Measurements from ENCODE around the gene AHRR. TPM values are rescaled to one million over a fixed set of nuclear protein-coding genes. Genes with fewer than 3 reads are reported as not detected.

AHRR gene
- total RNA-seq, 1 experiment from 2014 or later: 2.2 TPM

DNA sequence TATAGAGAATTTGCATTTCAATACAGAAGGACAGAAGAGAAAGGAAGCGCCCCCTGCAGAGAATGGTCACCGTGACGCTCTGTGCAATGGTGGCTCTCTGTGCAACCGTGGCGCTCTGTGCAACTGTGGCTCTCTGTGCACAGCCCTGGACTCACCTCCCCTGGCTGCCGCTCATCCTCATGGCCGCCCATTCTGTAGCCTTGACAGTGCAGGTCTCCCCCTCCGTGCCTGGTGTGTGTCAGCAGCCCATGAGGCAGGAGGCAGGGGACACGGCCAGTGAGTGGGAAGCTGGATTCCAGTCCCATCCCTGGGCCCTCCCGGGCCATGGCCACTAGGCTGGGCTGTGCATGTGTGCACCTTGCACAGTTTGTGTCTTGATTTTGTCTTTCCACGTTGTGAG lies 133.4 kb downstream of the AHRR start:
- H3K36me3 Mint-ChIP-seq (ENCODE audit: insufficient read depth in 1 of 3, low read depth in 3 of 3): peaks cover 50 to 88% (median 81%) of the 10 kb centered on the region in 3 experiments
- H3K79me2 ChIP-seq (ENCODE audit: insufficient read depth, low read length): no peaks in the 10 kb centered on the region
- no peak overlapping the region for H2BK5ac ChIP-seq (ENCODE audit: insufficient read length, low read length)
- H3K23me2 ChIP-seq (ENCODE audit: insufficient read length, low read depth, low read length, poor library complexity, severe bottlenecking): no peaks in the 10 kb centered on the region
- no peak overlapping the region for H2BK20ac ChIP-seq (ENCODE audit: low read depth, low read length, poor library complexity, severe bottlenecking)
- H3K4ac ChIP-seq (ENCODE audit: low read depth, low read length): no peak overlapping the region
- H3K27me3 Mint-ChIP-seq (ENCODE audit: low read depth): no peaks in the 10 kb centered on the region
- H2AK5ac ChIP-seq (ENCODE audit: insufficient read length, low read length): no peak overlapping the region
- no peaks in the 10 kb centered on the region; the same call in 1 of the 2 replicates for H3K4me1 ChIP-seq (ENCODE audit: insufficient read depth, low read length)
- no peaks in the 10 kb centered on the region for H3K27me3 ChIP-seq (ENCODE audit: insufficient read depth, low read length)
- H3K23ac ChIP-seq (ENCODE audit: insufficient read length, low read depth, low read length): no peak overlapping the region
- H3K4me1 Mint-ChIP-seq: peaks cover 13% of the 10 kb centered on the region in 2 experiments
- H3T11ph ChIP-seq (ENCODE audit: low read length): no peak overlapping the region
- TF ChIP-seq, protein P1, sequence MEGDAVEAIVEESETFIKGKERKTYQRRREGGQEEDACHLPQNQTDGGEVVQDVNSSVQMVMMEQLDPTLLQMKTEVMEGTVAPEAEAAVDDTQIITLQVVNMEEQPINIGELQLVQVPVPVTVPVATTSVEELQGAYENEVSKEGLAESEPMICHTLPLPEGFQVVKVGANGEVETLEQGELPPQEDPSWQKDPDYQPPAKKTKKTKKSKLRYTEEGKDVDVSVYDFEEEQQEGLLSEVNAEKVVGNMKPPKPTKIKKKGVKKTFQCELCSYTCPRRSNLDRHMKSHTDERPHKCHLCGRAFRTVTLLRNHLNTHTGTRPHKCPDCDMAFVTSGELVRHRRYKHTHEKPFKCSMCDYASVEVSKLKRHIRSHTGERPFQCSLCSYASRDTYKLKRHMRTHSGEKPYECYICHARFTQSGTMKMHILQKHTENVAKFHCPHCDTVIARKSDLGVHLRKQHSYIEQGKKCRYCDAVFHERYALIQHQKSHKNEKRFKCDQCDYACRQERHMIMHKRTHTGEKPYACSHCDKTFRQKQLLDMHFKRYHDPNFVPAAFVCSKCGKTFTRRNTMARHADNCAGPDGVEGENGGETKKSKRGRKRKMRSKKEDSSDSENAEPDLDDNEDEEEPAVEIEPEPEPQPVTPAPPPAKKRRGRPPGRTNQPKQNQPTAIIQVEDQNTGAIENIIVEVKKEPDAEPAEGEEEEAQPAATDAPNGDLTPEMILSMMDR (conservative IDR thresholded peaks at IDR 0.05): no peak
- no peak overlapping the region for H2BK15ac ChIP-seq (ENCODE audit: low read depth, low read length)
- no peak overlapping the region for H2BK120ac ChIP-seq (ENCODE audit: low read depth, low read length, poor library complexity, severe bottlenecking)
- no peak overlapping the region for H3K14ac ChIP-seq (ENCODE audit: insufficient read depth, low read length)
- no CpG with 5 or more reads among the region's 11 CpGs for WGBS (ENCODE audit: extremely low coverage, insufficient read length, low lambda C conversion rate)
- H3K27ac Mint-ChIP-seq: peak overlapping the region in 1 of 3 experiments; percentile 26; a peak in 1 of 7 replicates
- H2BK12ac ChIP-seq (ENCODE audit: insufficient read length, low read depth, low read length): no peak overlapping the region
- H3K9ac ChIP-seq (ENCODE audit: extremely low read depth, insufficient read length, low read length): no peak overlapping the region
- H4K5ac ChIP-seq (ENCODE audit: insufficient read length, low read depth, low read length): no peak overlapping the region
- peaks cover 10 to 16% of the 10 kb centered on the region in 2 experiments for H3K9me3 Mint-ChIP-seq
- H3K9me3 ChIP-seq (ENCODE audit: control insufficient read depth, low read depth, low read length): no peaks in the 10 kb centered on the region
- H3K18ac ChIP-seq (ENCODE audit: insufficient read length, low read depth, low read length): no peak overlapping the region
- H2AFZ ChIP-seq (ENCODE audit: low read length): no peak overlapping the region
- H3K4me2 ChIP-seq (ENCODE audit: insufficient read depth, insufficient read length, low read length): no peak overlapping the region
- no peak overlapping the region for H4K91ac ChIP-seq (ENCODE audit: insufficient read length, low read depth, low read length)
- no peak overlapping the region for H4K8ac ChIP-seq (replicated peaks; ENCODE audit: insufficient read length, low read depth, low read length)
- H3K27ac ChIP-seq (ENCODE audit: insufficient read length, low read depth, low read length): no peak overlapping the region
- H3K56ac ChIP-seq (ENCODE audit: insufficient read length, low read depth, low read length): no peak overlapping the region
- no peak overlapping the region for H3K4me3 Mint-ChIP-seq
- H4K20me1 ChIP-seq (ENCODE audit: control insufficient read depth, insufficient read depth, insufficient read length): no peaks in the 10 kb centered on the region
- no peaks in the 10 kb centered on the region for H3K79me1 ChIP-seq (ENCODE audit: insufficient read depth, low read depth, low read length, poor library complexity, severe bottlenecking)
- peak; percentile 30 for DNase-seq
